Progenitor cell of endocrine pancreas (in vitro differentiated cells): ENCODE measurements around the gene SUGP2. TPM values are rescaled to one million over a fixed set of nuclear protein-coding genes. Genes with fewer than 3 reads are reported as not detected.

Experiments used
- DNase-seq: peaks from one replicate; pipeline ENCODE4 v3.0.0; 2021; ENCODE audit warnings: low spot score; ENCODE audit not compliant: unreplicated experiment
- H3K27ac Mint-ChIP-seq: 2 replicates; pipeline ENCODE4 v1.8.0; 2021; ENCODE audit warnings: mild to moderate bottlenecking, moderate library complexity, mixed read lengths
- H3K27me3 Mint-ChIP-seq: 2 replicates; pipeline ENCODE4 v1.8.0; 2021; ENCODE audit warnings: mixed read lengths
- H3K36me3 Mint-ChIP-seq: 2 replicates; pipeline ENCODE4 v1.8.0; 2022; ENCODE audit warnings: mixed read lengths; ENCODE audit not compliant: insufficient read depth
- H3K4me1 Mint-ChIP-seq: 2 replicates; pipeline ENCODE4 v1.8.0; 2021; ENCODE audit warnings: low read depth, mixed read lengths
- H3K4me3 Mint-ChIP-seq: 2 replicates; pipeline ENCODE4 v1.8.0; 2021; ENCODE audit warnings: low read depth, mild to moderate bottlenecking, moderate library complexity, mixed read lengths
- H3K9me3 Mint-ChIP-seq: 2 replicates; pipeline ENCODE4 v1.8.0; 2021; ENCODE audit warnings: low read depth, mixed read lengths
- total RNA-seq: library from RNA; stranded (reverse); gene quantifications from 2 replicates; pipeline ENCODE4 v1.2.1, GENCODE V29; 2021
- TF ChIP-seq, protein P1 (sequence below): fragments of 200-600 bp; sonication (generic); IDR thresholded peaks from one replicate; pipeline ENCODE4 v1.5.0; 2021; ENCODE audit warnings: antibody characterized with exemption, mild to moderate bottlenecking; ENCODE audit not compliant: unreplicated experiment

The SUGP2 gene
- total RNA-seq, 1 donor from 2014 or later = 153 TPM

DNA sequence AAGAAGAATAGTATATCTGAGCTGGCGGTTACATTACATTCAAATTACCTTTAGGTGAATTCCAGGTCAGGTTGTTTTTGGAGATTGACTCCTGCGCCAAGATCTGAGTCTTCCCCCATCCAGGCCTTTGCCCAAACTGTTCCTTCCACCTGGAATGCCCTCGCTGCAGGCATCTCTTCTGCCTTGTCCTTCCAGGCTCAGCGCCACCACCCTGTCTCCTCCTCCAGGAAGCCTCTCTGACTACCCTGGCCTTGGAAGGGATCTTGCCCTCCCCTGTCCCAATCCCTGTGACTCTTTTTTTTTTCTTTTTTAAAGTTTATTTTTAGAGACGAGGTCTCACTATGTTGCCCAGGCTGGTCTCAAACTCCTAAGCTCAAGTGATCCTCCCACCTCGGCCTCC, 90.6 kb downstream of the SUGP2 start:
- H3K36me3 Mint-ChIP-seq = peaks cover 5% of the 10 kb centered on the region
- peaks cover 5% of the 10 kb centered on the region for H3K27me3 Mint-ChIP-seq

DNA sequence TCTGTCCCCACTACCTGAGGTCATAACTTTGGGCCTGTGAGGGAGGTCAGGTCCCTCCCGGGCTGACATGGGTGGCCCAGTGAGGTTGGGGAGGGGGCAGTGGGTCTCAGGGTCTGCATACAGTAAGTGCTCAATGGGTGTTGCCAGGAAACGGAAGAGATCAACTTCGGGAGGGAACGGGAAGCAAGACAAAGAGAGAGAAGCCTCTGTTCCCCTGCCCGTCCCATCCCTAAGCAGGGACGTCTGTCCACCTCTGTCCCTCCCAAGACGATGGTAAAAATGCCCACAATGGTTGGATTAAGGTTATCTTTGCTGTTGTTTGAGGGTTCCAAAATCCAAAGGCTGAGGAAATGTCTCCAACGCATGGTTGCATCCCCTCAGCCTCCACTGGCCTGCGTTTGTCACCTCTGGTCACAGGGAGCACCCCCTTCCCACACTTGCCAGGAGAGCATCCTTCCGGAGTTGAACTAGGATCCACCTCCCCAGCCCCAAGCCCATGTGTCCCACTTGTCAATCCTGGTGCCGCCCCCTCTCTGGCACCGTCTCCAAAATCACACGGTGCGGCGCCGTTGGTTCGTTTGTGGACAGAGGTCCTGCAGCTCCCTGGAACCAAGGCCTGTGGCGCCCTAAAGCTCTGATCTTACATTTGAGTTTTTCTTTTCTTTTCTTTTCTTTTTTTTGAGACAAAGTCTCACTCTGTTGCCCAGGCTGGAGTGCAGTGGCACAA, 91.5 kb downstream of the SUGP2 start:
- no peak for DNase-seq
- Mint-ChIP-seq H3K4me1 (peaks cover 5% of the 10 kb centered on the region), H3K9me3 (no peaks in the 10 kb centered on the region), H3K27me3 (peaks cover 5% of the 10 kb centered on the region), H3K27ac (peak overlapping the region; percentile 59), H3K4me3 (peak overlapping the region; percentile 60), H3K36me3 (peaks cover 8% of the 10 kb centered on the region)
- TF ChIP-seq, protein P1, sequence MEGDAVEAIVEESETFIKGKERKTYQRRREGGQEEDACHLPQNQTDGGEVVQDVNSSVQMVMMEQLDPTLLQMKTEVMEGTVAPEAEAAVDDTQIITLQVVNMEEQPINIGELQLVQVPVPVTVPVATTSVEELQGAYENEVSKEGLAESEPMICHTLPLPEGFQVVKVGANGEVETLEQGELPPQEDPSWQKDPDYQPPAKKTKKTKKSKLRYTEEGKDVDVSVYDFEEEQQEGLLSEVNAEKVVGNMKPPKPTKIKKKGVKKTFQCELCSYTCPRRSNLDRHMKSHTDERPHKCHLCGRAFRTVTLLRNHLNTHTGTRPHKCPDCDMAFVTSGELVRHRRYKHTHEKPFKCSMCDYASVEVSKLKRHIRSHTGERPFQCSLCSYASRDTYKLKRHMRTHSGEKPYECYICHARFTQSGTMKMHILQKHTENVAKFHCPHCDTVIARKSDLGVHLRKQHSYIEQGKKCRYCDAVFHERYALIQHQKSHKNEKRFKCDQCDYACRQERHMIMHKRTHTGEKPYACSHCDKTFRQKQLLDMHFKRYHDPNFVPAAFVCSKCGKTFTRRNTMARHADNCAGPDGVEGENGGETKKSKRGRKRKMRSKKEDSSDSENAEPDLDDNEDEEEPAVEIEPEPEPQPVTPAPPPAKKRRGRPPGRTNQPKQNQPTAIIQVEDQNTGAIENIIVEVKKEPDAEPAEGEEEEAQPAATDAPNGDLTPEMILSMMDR = peak; percentile 6

More for the DNA sequence above, 90.6 kb downstream of the SUGP2 start:
- peaks cover 5% of the 10 kb centered on the region for H3K4me1 Mint-ChIP-seq
- H3K27ac Mint-ChIP-seq = no peak overlapping the region
- no peak for DNase-seq
- TF ChIP-seq, protein P1 = no peak
- peak overlapping the region; percentile 60 for H3K4me3 Mint-ChIP-seq
- no peaks in the 10 kb centered on the region for H3K9me3 Mint-ChIP-seq

Other genes with a start within 250 kb of the SUGP2 start
- 0.13 and 0.24 TPM in 2 replicates for gene COMP, start 242.2 kb downstream of the SUGP2 start, total RNA-seq
- gene UPF1, start 201.6 kb downstream of the SUGP2 start, total RNA-seq = 87.1 and 90.9 TPM in 2 replicates
- 20.1 and 20.9 TPM in 2 replicates for gene CERS1, start 137.4 kb downstream of the SUGP2 start, total RNA-seq
- gene COPE, start 114.1 kb downstream of the SUGP2 start, total RNA-seq = 189 and 192 TPM in 2 replicates
- 44.4 and 44.7 TPM in 2 replicates for gene DDX49, start 113.8 kb downstream of the SUGP2 start, total RNA-seq
- 64.5 and 69.4 TPM in 2 replicates for gene HOMER3, start 92.3 kb downstream of the SUGP2 start, total RNA-seq
- gene ARMC6, start 86 bp upstream of the SUGP2 start, total RNA-seq = 28.5 and 33.5 TPM in 2 replicates
- 10.5 and 10.7 TPM in 2 replicates for gene SLC25A42, start 30.5 kb upstream of the SUGP2 start, total RNA-seq
- 38.8 and 42.3 TPM in 2 replicates for gene TMEM161A, start 105.0 kb upstream of the SUGP2 start, total RNA-seq
- 4.2 and 4.4 TPM in 2 replicates for gene MEF2B, start 136.7 kb upstream of the SUGP2 start, total RNA-seq
- 28.9 and 33.9 TPM in 2 replicates for gene BORCS8, start 158.6 kb upstream of the SUGP2 start, total RNA-seq
- 134 and 135 TPM in 2 replicates for gene RFXANK, start 158.7 kb upstream of the SUGP2 start, total RNA-seq
- 10.6 and 12.2 TPM in 2 replicates for gene NR2C2AP, start 169.9 kb upstream of the SUGP2 start, total RNA-seq
- gene NCAN, start 178.4 kb upstream of the SUGP2 start, total RNA-seq = 0.17 and 0.36 TPM in 2 replicates
- gene TM6SF2, start 239.8 kb upstream of the SUGP2 start, total RNA-seq = 4.9 and 7.6 TPM in 2 replicates